CD14-positive monocyte (primary cell): ENCODE results near the gene CLEC4M. TPM values are rescaled to one million over a fixed set of nuclear protein-coding genes. Genes with fewer than 3 reads are reported as not detected.

Experiments used
- DNase-seq, 3 donors: peaks; one replicate each; pipeline ENCODE4 v3.0.0-alpha.2; 2011 to 2022
- H2AFZ ChIP-seq: 2 replicates; pipeline ENCODE4 v1.6.0; 2012; ENCODE audit warnings: mild to moderate bottlenecking, low read depth, low read length, inconsistent platforms; ENCODE audit not compliant: insufficient read depth, poor library complexity, severe bottlenecking
- H3K27ac ChIP-seq, 2 donors: 1 replicate in 1 of 2; 2 replicates in 1 of 2; pipeline ENCODE4 v1.5.1; 2012 to 2013; ENCODE audit warnings: low read length in 2 of 2, control low read depth in 1 of 2, inconsistent platforms in 1 of 2, low read depth in 1 of 2, mild to moderate bottlenecking in 1 of 2
- H3K27me3 ChIP-seq, 2 donors: one replicate each; pipeline versions ENCODE4 v1.6.0 to v1.6.1; 2011 to 2013; ENCODE audit warnings: low read length in 2 of 2; ENCODE audit not compliant: control insufficient read depth in 2 of 2, insufficient read depth in 2 of 2
- H3K36me3 ChIP-seq, 2 donors: replicated peaks in 1 of 2; 1 replicate in 1 of 2; 2 replicates in 1 of 2; pipeline versions ENCODE4 v1.5.1 to v1.6.1; 2012 to 2013; ENCODE audit warnings: low read length in 2 of 2, control low read depth in 1 of 2, inconsistent platforms in 1 of 2, mild to moderate bottlenecking in 1 of 2; ENCODE audit not compliant: insufficient read depth in 2 of 2, control insufficient read depth in 1 of 2
- H3K4me1 ChIP-seq, 2 donors: 1 replicate in 1 of 2; 2 replicates in 1 of 2; pipeline versions ENCODE4 v1.5.1 to v1.6.1; 2012 to 2013; ENCODE audit warnings: low read length in 2 of 2, control low read depth in 1 of 2, inconsistent platforms in 1 of 2, mild to moderate bottlenecking in 1 of 2, moderate library complexity in 1 of 2; ENCODE audit not compliant: insufficient read depth in 2 of 2, control insufficient read depth in 1 of 2
- H3K4me2 ChIP-seq: replicated peaks from 2 replicates; pipeline ENCODE3; 2012; ENCODE audit warnings: low read length, moderate library complexity, mild to moderate bottlenecking; ENCODE audit not compliant: poor library complexity, severe bottlenecking; ENCODE audit errors: extremely low read depth
- H3K4me3 ChIP-seq, 3 experiments: fragments of 200-600 bp in 1 of 3; sonication (generic) in 1 of 3; replicated peaks in 1 of 3; 1 replicate in 2 of 3; 2 replicates in 1 of 3; pipeline ENCODE4 v1.5.1; 2011 to 2013; ENCODE audit warnings: low read length in 3 of 3, mild to moderate bottlenecking in 3 of 3, control low read depth in 2 of 3, low read depth in 2 of 3, inconsistent platforms in 1 of 3, moderate library complexity in 1 of 3
- H3K79me2 ChIP-seq: 2 replicates; pipeline ENCODE4 v1.6.0; 2012; ENCODE audit warnings: mild to moderate bottlenecking, control low read depth, inconsistent platforms, low read length, moderate library complexity; ENCODE audit not compliant: insufficient read depth
- H3K9ac ChIP-seq: 2 replicates; pipeline ENCODE4 v1.6.0; 2017; ENCODE audit warnings: low read length, mild to moderate bottlenecking; ENCODE audit not compliant: insufficient read depth, poor library complexity, severe bottlenecking
- H3K9me3 ChIP-seq, 2 donors: replicated peaks in 1 of 2; 1 replicate in 1 of 2; 2 replicates in 1 of 2; pipeline versions ENCODE4 v1.5.1 to v1.6.1; 2012 to 2013; ENCODE audit warnings: low read length in 2 of 2, control low read depth in 1 of 2; ENCODE audit not compliant: control insufficient read depth in 1 of 2, insufficient read depth in 1 of 2
- H4K20me1 ChIP-seq: 2 replicates; pipeline ENCODE4 v1.6.0; 2012; ENCODE audit warnings: mild to moderate bottlenecking, low read length, control low read depth, moderate library complexity; ENCODE audit not compliant: insufficient read depth
- H3K27ac Mint-ChIP-seq, 7 donors: one replicate each; pipeline ENCODE4 v1.8.0; 2020; ENCODE audit warnings: mild to moderate bottlenecking in 7 of 7, mixed read lengths in 7 of 7, moderate library complexity in 6 of 7, inconsistent platforms in 2 of 7
- H3K27me3 Mint-ChIP-seq, 3 donors: one replicate each; pipeline ENCODE4 v1.8.0; 2021 to 2022; ENCODE audit warnings: low read depth in 3 of 3, mild to moderate bottlenecking in 3 of 3, mixed read lengths in 3 of 3, moderate library complexity in 3 of 3, inconsistent platforms in 1 of 3
- H3K36me3 Mint-ChIP-seq, 2 donors: one replicate each; pipeline ENCODE4 v1.8.0; 2020; ENCODE audit warnings: mixed read lengths in 2 of 2, inconsistent platforms in 1 of 2, mild to moderate bottlenecking in 1 of 2
- H3K4me1 Mint-ChIP-seq: one replicate; pipeline ENCODE4 v1.8.0; 2020; ENCODE audit warnings: mild to moderate bottlenecking, mixed read lengths
- H3K4me3 Mint-ChIP-seq, 2 donors: one replicate each; pipeline ENCODE4 v1.8.0; 2020; ENCODE audit warnings: mild to moderate bottlenecking in 2 of 2, mixed read lengths in 2 of 2, moderate library complexity in 1 of 2
- H3K9me3 Mint-ChIP-seq, 7 donors: one replicate each; pipeline ENCODE4 v1.8.0; 2020 to 2022; ENCODE audit warnings: mixed read lengths in 7 of 7, mild to moderate bottlenecking in 6 of 7, moderate library complexity in 6 of 7, inconsistent platforms in 2 of 7
- whole genome bisulfite sequencing: methylation state at CpG from one replicate; pipeline ENCODE4 v1.1.5; 2013; ENCODE audit warnings: missing lambda C conversion rate; ENCODE audit not compliant: insufficient coverage; 5-methylcytosine and 5-hydroxymethylcytosine counted together
- intact Hi-C, 2 donors: fragments of 100-400 bp; cut with micrococcal nuclease; formaldehyde crosslinking; loops; one replicate each; pipeline versions ENCODE4 v1.15.0 to v1.15.1; 2023
- polyA plus RNA-seq, 3 donors: library from polyadenylated mRNA; depleted of rRNA in 1 of 3; unstranded in 2 of 3; stranded (reverse) in 1 of 3; fragments of 300-500 nt in 2 of 3; fragments of >200 nt in 1 of 3; fragmentation: Illumina TruSeq in 2 of 3; gene quantifications; 1 replicate in 2 of 3; 2 replicates in 1 of 3; pipeline ENCODE4 v1.2.3, GENCODE V29; 2012 to 2021
- TF ChIP-seq, protein P1 (sequence below): fragments of 200-600 bp; IDR thresholded peaks from one replicate; pipeline ENCODE4 v1.8.0; 2022; ENCODE audit warnings: antibody characterized with exemption, mild to moderate bottlenecking

CLEC4M gene
- polyA plus RNA-seq, 3 donors, result not detected

DNA sequence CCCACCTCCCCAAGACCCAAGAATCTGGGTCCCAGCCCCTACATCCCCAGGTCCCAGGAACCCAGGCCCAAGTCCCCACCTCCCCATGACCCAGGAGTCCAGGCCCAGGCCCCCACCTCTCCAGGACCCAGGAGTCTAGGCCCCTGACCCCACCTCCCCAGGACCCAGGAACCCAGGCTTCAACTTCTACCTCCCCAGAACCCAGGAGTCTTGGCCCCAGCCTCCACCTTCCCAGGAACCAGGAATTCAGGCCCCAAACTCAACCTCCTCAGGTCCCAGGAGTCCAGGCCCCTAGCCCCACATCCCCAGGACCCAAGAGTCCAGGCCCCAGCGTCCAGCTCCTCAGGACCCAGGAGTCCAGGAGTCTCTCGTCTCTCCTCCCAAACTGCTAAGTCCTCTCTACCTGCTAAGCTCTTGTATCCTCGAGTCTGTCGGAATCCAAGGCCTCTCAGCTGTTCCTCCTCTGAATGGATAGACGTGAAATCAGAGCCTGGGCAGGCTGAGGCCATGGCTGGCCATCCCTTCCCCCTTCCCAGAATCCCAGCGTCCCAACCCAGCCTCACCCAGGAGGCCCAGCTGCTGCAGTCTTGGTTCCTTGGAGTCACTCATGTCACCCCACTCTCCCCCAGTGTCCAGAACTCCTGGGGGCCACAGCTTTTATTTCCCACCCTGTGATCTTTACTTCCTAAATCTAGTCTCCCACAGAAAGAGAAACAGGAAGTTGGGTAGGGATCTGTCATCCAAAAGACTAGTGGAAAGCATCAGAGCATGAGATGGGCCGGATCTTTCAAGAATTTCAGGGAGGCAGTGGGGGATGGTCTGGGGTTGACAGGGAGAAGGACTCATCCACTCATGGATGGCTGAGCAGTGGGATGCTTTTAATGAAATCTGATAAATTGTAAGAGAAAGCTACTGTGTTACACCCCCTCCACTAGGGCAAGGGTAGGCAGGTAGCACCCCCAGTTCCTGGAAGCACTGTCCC lies 15.8 kb upstream of the CLEC4M start, which contains the start of gene CD209:
Gene CD209, minus strand, starts transcription at position 632 of the 982 bp plus-strand sequence. Its CDS starts 23 bp downstream, at position 609.
- H3K27ac ChIP-seq, result peak within 1 kb of the TSS in 1 of 2 donors; percentile 18
- H3K27me3 ChIP-seq, result no peaks in the 10 kb centered on the region
- Mint-ChIP-seq H3K4me1 (peaks cover 36% of the 10 kb centered on the region), H3K27me3 (peaks cover 2 to 8% (median 7%) of the 10 kb centered on the region in 3 donors), H3K9me3 (peaks cover 0 to 8% (median 5%) of the 10 kb centered on the region in 7 donors), H3K4me3 (peak within 1 kb of the TSS in 1 of 2 donors; percentile 65), H3K36me3 (peaks cover 0 to 2% of the 10 kb centered on the region in 2 donors), H3K27ac (peak within 1 kb of the TSS; percentile 1 to 88 (median 79))
- TF ChIP-seq, protein P1, sequence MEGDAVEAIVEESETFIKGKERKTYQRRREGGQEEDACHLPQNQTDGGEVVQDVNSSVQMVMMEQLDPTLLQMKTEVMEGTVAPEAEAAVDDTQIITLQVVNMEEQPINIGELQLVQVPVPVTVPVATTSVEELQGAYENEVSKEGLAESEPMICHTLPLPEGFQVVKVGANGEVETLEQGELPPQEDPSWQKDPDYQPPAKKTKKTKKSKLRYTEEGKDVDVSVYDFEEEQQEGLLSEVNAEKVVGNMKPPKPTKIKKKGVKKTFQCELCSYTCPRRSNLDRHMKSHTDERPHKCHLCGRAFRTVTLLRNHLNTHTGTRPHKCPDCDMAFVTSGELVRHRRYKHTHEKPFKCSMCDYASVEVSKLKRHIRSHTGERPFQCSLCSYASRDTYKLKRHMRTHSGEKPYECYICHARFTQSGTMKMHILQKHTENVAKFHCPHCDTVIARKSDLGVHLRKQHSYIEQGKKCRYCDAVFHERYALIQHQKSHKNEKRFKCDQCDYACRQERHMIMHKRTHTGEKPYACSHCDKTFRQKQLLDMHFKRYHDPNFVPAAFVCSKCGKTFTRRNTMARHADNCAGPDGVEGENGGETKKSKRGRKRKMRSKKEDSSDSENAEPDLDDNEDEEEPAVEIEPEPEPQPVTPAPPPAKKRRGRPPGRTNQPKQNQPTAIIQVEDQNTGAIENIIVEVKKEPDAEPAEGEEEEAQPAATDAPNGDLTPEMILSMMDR, result no peak
- no peak within 1 kb of the TSS for H3K4me3 ChIP-seq
- H3K79me2 ChIP-seq, result no peaks in the 10 kb centered on the region
- no peak within 1 kb of the TSS for H3K9ac ChIP-seq
- H3K9me3 ChIP-seq, result no peaks in the 10 kb centered on the region
- H4K20me1 ChIP-seq, result no peaks in the 10 kb centered on the region
- 70% methylated on average over 7 of the region's 7 CpGs for WGBS
- H3K4me2 ChIP-seq, result peak within 1 kb of the TSS; percentile 18
- H3K4me1 ChIP-seq, result peaks cover 20 to 29% of the 10 kb centered on the region in 2 donors
- intact Hi-C loops, result loop anchor here in 1 of 2 donors (5.0 kb wide), 2 partner anchors 35 to 50 kb away; no protein-coding TSS in a partner anchor
- H3K36me3 ChIP-seq, result no peaks in the 10 kb centered on the region
- DNase-seq, result peak; percentile 59 to 75 (median 67)
- peak within 1 kb of the TSS; percentile 33 for H2AFZ ChIP-seq

DNA sequence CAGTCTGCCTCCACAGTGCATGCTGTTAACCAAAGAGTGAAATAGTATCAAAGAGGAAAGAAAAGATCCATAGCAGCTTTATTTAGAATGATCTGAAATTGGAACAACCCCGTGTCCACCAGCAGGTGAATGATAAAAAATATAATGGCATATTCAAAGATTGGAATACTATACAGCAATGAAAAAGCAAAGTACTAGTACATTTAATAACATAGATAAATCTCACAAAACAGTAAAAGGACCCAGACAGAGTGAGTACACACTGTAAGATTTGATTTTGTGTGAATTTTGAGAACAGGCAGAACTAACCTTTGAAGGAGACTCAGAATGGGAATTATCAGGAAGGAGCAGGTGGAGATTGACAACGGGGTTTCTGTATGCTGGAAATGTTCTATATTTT lies 14.9 kb upstream of the CLEC4M start:
- peaks cover 20 to 29% of the 10 kb centered on the region in 2 donors for H3K4me1 ChIP-seq
- TF ChIP-seq, protein P1, result no peak
- no peak overlapping the region for H3K9ac ChIP-seq
- H3K4me3 Mint-ChIP-seq, result no peak overlapping the region
- H3K4me2 ChIP-seq, result no peak overlapping the region
- peaks cover 2 to 8% (median 7%) of the 10 kb centered on the region in 3 donors for H3K27me3 Mint-ChIP-seq
- no peak for DNase-seq
- H3K4me1 Mint-ChIP-seq, result peaks cover 36% of the 10 kb centered on the region
- no peaks in the 10 kb centered on the region for H3K36me3 ChIP-seq
- intact Hi-C loops, result loop anchor here in 1 of 2 donors (5.0 kb wide), 2 partner anchors 34 to 49 kb away; no protein-coding TSS in a partner anchor
- peak overlapping the region in 1 of 2 donors; percentile 18 for H3K27ac ChIP-seq
- H3K27ac Mint-ChIP-seq, result peak overlapping the region in 3 of 7 donors; percentile 3 to 70 (median 21)
- peaks cover 0 to 2% of the 10 kb centered on the region in 2 donors for H3K36me3 Mint-ChIP-seq
- H2AFZ ChIP-seq, result no peak overlapping the region
- no peaks in the 10 kb centered on the region for H3K79me2 ChIP-seq
- H3K27me3 ChIP-seq, result no peaks in the 10 kb centered on the region
- no CpG with 5 or more reads among the region's 2 CpGs for WGBS
- peaks cover 0 to 8% (median 5%) of the 10 kb centered on the region in 7 donors for H3K9me3 Mint-ChIP-seq
- H3K4me3 ChIP-seq, result no peak overlapping the region
- H4K20me1 ChIP-seq, result no peaks in the 10 kb centered on the region
- H3K9me3 ChIP-seq, result no peaks in the 10 kb centered on the region
